ENCODE data around the gene ZBTB2. TPM values are rescaled to one million over a fixed set of nuclear protein-coding genes. Genes with fewer than 3 reads are reported as not detected.

The ZBTB2 gene
- 9.9 TPM for total RNA-seq

GRCh38 chr6:151391471-151392413 lies at the start of gene ZBTB2:
ZBTB2 (minus strand) TSS chr6:151391559; CDS start chr6:151373637, 17,922 bp downstream.

Small RNA genes within 50 kb of the gene (small RNA-seq; reads per million reads assigned to genes)
- gene RF00019 (ENCODE audit: low replicate concordance): not detected

Other genes starting within 250 kb of the ZBTB2 start
- 143 TPM for gene AKAP12, start 151.6 kb downstream of the ZBTB2 start, total RNA-seq
- gene RMND1, start 60.6 kb upstream of the ZBTB2 start, total RNA-seq: 40.8 TPM
- gene CCDC170, start 102.5 kb upstream of the ZBTB2 start, total RNA-seq: 3.1 TPM

Data from metanephros (tissue), 2 donors.